Erythroblast (primary cell): Measurements from ENCODE around the gene CCDC57.

Experiments used
- GATA1 ChIP-seq: IDR thresholded peaks from 2 replicates; pipeline ENCODE4 v1.6.1; 2011; ENCODE audit warnings: low read depth, mild to moderate bottlenecking, control low read depth, low read length, moderate library complexity
- POLR2A ChIP-seq: IDR thresholded peaks from 2 replicates; pipeline ENCODE4 v1.6.1; 2011; ENCODE audit warnings: mild to moderate bottlenecking, low read length

- no peak for TF ChIP-seq POLR2A
- TF ChIP-seq GATA1: no peak
Observed at GRCh38 chr17:82110298-82110697, 102.3 kb downstream of the CCDC57 start.
